Astrocyte (in vitro differentiated cells and primary cell): ENCODE measurements around the gene ZC3H12D. TPM values are rescaled to one million over a fixed set of nuclear protein-coding genes. Genes with fewer than 3 reads are reported as not detected.

Experiments used
- DNase-seq: peaks from one replicate; pipeline ENCODE4 v3.0.0-alpha.2; 2010; ENCODE audit warnings: low read depth
- FAIRE-seq: peaks from 2 replicates; lab custom pipeline; 2011; peaks lifted over from hg19 to GRCh38; lab: Jason Lieb, UNC
- H2AFZ ChIP-seq: 2 replicates; pipeline ENCODE4 v1.6.0; 2012; ENCODE audit warnings: low read depth, low read length, inconsistent platforms
- H3K27ac ChIP-seq: 2 replicates; pipeline ENCODE4 v1.5.1; 2011; ENCODE audit warnings: low read depth, low read length, inconsistent platforms
- H3K27me3 ChIP-seq: 2 replicates; pipeline ENCODE4 v1.6.0; 2011; ENCODE audit warnings: low read length, inconsistent platforms; ENCODE audit not compliant: insufficient read depth
- H3K36me3 ChIP-seq: 2 replicates; pipeline ENCODE4 v1.5.1; 2011; ENCODE audit warnings: low read length, inconsistent platforms; ENCODE audit not compliant: insufficient read depth
- H3K4me1 ChIP-seq: 2 replicates; pipeline ENCODE4 v1.5.1; 2011; ENCODE audit warnings: low read length, inconsistent platforms; ENCODE audit not compliant: insufficient read depth
- H3K4me2 ChIP-seq: 2 replicates; pipeline ENCODE4 v1.6.0; 2012; ENCODE audit warnings: low read length, inconsistent platforms
- H3K4me3 ChIP-seq: 2 replicates; pipeline ENCODE4 v1.5.1; 2011; ENCODE audit warnings: low read depth, mild to moderate bottlenecking, low read length, inconsistent platforms; ENCODE audit not compliant: insufficient read depth
- H3K79me2 ChIP-seq: 2 replicates; pipeline ENCODE4 v1.6.0; 2012; ENCODE audit warnings: mild to moderate bottlenecking, low read length, inconsistent platforms; ENCODE audit not compliant: insufficient read depth
- H3K9ac ChIP-seq: 2 replicates; pipeline ENCODE4 v1.6.0; 2012; ENCODE audit warnings: mild to moderate bottlenecking, low read length, inconsistent platforms
- H3K9me3 ChIP-seq: 2 replicates; pipeline ENCODE4 v1.5.1; 2012; ENCODE audit warnings: low read depth, mild to moderate bottlenecking, low read length, inconsistent platforms; ENCODE audit not compliant: insufficient read depth
- H4K20me1 ChIP-seq: 2 replicates; pipeline ENCODE4 v1.6.0; 2012; ENCODE audit warnings: low read length, inconsistent platforms; ENCODE audit not compliant: insufficient read depth
- H3K27ac Mint-ChIP-seq: one replicate; pipeline ENCODE4 v1.8.0; 2021; ENCODE audit warnings: mild to moderate bottlenecking, mixed read lengths; ENCODE audit not compliant: unreplicated experiment
- H3K27me3 Mint-ChIP-seq: one replicate; pipeline ENCODE4 v1.8.0; 2021; ENCODE audit warnings: low read depth, mixed read lengths; ENCODE audit not compliant: unreplicated experiment
- H3K36me3 Mint-ChIP-seq: one replicate; pipeline ENCODE4 v1.8.0; 2021; ENCODE audit warnings: low read depth, mixed read lengths; ENCODE audit not compliant: unreplicated experiment
- H3K4me1 Mint-ChIP-seq: one replicate; pipeline ENCODE4 v1.8.0; 2021; ENCODE audit warnings: low read depth, mixed read lengths; ENCODE audit not compliant: unreplicated experiment
- H3K4me3 Mint-ChIP-seq: one replicate; pipeline ENCODE4 v1.8.0; 2021; ENCODE audit warnings: mild to moderate bottlenecking, moderate library complexity, mixed read lengths; ENCODE audit not compliant: unreplicated experiment
- H3K9me3 Mint-ChIP-seq: one replicate; pipeline ENCODE4 v1.8.0; 2021; ENCODE audit warnings: mild to moderate bottlenecking, mixed read lengths; ENCODE audit not compliant: unreplicated experiment
- CTCF ChIP-seq: IDR thresholded peaks from 2 replicates; pipeline ENCODE4 v1.5.1; 2011; ENCODE audit warnings: low read depth, mild to moderate bottlenecking, inconsistent platforms, low read length, moderate library complexity; ENCODE audit not compliant: insufficient read depth
- EZH2 ChIP-seq: IDR thresholded peaks from 2 replicates; pipeline ENCODE4 v1.6.1; 2012; ENCODE audit warnings: mild to moderate bottlenecking, low read length, inconsistent platforms; ENCODE audit not compliant: insufficient read depth
- total RNA-seq: library from RNA; stranded (reverse); gene quantifications from 2 replicates; pipeline ENCODE4 v1.2.1, GENCODE V29; 2021

Gene ZC3H12D
- total RNA-seq, 1 donor from 2014 or later = 0.05 TPM

- peaks cover 2% of the 10 kb centered on the region for H3K36me3 Mint-ChIP-seq
- no peaks in the 10 kb centered on the region for H3K36me3 ChIP-seq
- DNase-seq = no peak
- H3K27me3 Mint-ChIP-seq = peaks cover 40% of the 10 kb centered on the region
- peaks cover 7% of the 10 kb centered on the region for H3K27me3 ChIP-seq
- FAIRE-seq = no peak
- no peak overlapping the region for H3K27ac Mint-ChIP-seq
- no peak overlapping the region for H3K4me3 Mint-ChIP-seq
- no peak overlapping the region for H3K27ac ChIP-seq
- TF ChIP-seq EZH2 = no peak
- no peak for TF ChIP-seq CTCF
- no peaks in the 10 kb centered on the region for H3K79me2 ChIP-seq
- peaks cover 3% of the 10 kb centered on the region for H3K4me1 Mint-ChIP-seq
- H2AFZ ChIP-seq = no peak overlapping the region
- H3K9ac ChIP-seq = no peak overlapping the region
- no peak overlapping the region for H3K4me3 ChIP-seq
- H3K9me3 ChIP-seq = no peaks in the 10 kb centered on the region
- H4K20me1 ChIP-seq = no peaks in the 10 kb centered on the region
- no peak overlapping the region for H3K4me2 ChIP-seq
- H3K4me1 ChIP-seq = peaks cover 1% of the 10 kb centered on the region
- H3K9me3 Mint-ChIP-seq = peaks cover 2% of the 10 kb centered on the region
Observed at GRCh38 chr6:149468179-149468578, 16.6 kb downstream of the ZC3H12D start.

GRCh38 chr6:149467265-149467664 lies 17.5 kb downstream of the ZC3H12D start:
- no peak overlapping the region for H3K27ac ChIP-seq
- Mint-ChIP-seq H3K36me3 (peaks cover 2% of the 10 kb centered on the region), H3K27me3 (peaks cover 31% of the 10 kb centered on the region), H3K9me3 (peaks cover 4% of the 10 kb centered on the region), H3K4me1 (peaks cover 3% of the 10 kb centered on the region), H3K27ac (no peak overlapping the region), H3K4me3 (no peak overlapping the region)
- no peaks in the 10 kb centered on the region for H3K4me1 ChIP-seq
- no peak overlapping the region for H2AFZ ChIP-seq
- H3K79me2 ChIP-seq = no peaks in the 10 kb centered on the region
- no peak overlapping the region for H3K4me2 ChIP-seq
- no peak overlapping the region for H3K4me3 ChIP-seq
- H4K20me1 ChIP-seq = no peaks in the 10 kb centered on the region
- H3K36me3 ChIP-seq = no peaks in the 10 kb centered on the region
- H3K9ac ChIP-seq = no peak overlapping the region
- no peaks in the 10 kb centered on the region for H3K9me3 ChIP-seq
- no peak for FAIRE-seq
- no peaks in the 10 kb centered on the region for H3K27me3 ChIP-seq
- TF ChIP-seq EZH2 = no peak
- no peak for TF ChIP-seq CTCF
- DNase-seq = no peak

DNA sequence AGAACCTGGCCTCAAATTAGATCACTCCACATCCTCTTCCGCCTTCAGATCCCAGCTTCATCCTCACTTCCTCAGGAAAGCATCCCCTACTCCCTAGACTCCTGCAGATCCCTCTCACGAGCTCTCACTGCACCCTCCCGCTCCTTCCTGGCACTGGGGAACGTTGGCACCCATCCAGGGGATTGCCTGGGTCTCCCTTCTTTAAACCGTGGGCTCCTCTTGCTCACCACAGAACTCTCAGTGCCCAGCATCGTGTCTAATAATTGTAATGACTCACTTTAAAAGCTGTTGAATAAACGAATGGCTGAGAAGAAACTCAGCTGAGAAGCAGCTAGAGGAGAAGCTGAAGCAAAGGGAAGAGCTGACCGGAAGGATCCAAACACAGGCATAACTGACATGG lies 20.4 kb downstream of the ZC3H12D start:
- TF ChIP-seq EZH2 (no peak), CTCF (no peak)
- H3K9ac ChIP-seq = no peak overlapping the region
- no peak overlapping the region for H3K4me2 ChIP-seq
- no peaks in the 10 kb centered on the region for H3K36me3 ChIP-seq
- no peaks in the 10 kb centered on the region for H3K79me2 ChIP-seq
- H3K27me3 ChIP-seq = no peaks in the 10 kb centered on the region
- Mint-ChIP-seq H3K36me3 (peaks cover 2% of the 10 kb centered on the region), H3K4me3 (no peak overlapping the region), H3K27me3 (peaks cover 20% of the 10 kb centered on the region), H3K27ac (no peak overlapping the region), H3K9me3 (peaks cover 4% of the 10 kb centered on the region), H3K4me1 (peaks cover 3% of the 10 kb centered on the region)
- H3K27ac ChIP-seq = no peak overlapping the region
- no peak overlapping the region for H2AFZ ChIP-seq
- H3K4me1 ChIP-seq = peaks cover 4% of the 10 kb centered on the region
- FAIRE-seq = no peak
- H4K20me1 ChIP-seq = no peaks in the 10 kb centered on the region
- DNase-seq = no peak
- H3K4me3 ChIP-seq = no peak overlapping the region
- H3K9me3 ChIP-seq = no peaks in the 10 kb centered on the region
